Measurements from ENCODE around the gene DAPK2. TPM values are rescaled to one million over a fixed set of nuclear protein-coding genes. Genes with fewer than 3 reads are reported as not detected.

DAPK2 gene
- total RNA-seq, 3 donors from 2014 or later, result 32.0 to 82.0 (median 35.5) TPM

GRCh38 chr15:63864186-63864585 lies 182.1 kb downstream of the DAPK2 start:
- no peak for DNase-seq
- no peak for TF ChIP-seq CTCF (IDR thresholded peaks at IDR 0.05)
- H3K4me3 ChIP-seq, result no peak overlapping the region
- ATAC-seq, result no peak
- H3K4me1 ChIP-seq (ENCODE audit: low read depth), result no peaks in the 10 kb centered on the region
- H3K9me3 ChIP-seq, result no peaks in the 10 kb centered on the region
- intact Hi-C loops (cut with DNase I, micrococcal nuclease), result no loop called here
- H3K36me3 ChIP-seq (ENCODE audit: low read depth), result no peaks in the 10 kb centered on the region

- no peak for ATAC-seq
- no peak for DNase-seq
- H3K4me3 ChIP-seq, result no peak overlapping the region
- TF ChIP-seq CTCF (IDR thresholded peaks at IDR 0.05), result no peak
- H3K9me3 ChIP-seq, result no peaks in the 10 kb centered on the region
- H3K4me1 ChIP-seq (ENCODE audit: low read depth), result no peaks in the 10 kb centered on the region
- intact Hi-C loops (cut with DNase I, micrococcal nuclease), result no loop called here
- no peaks in the 10 kb centered on the region for H3K36me3 ChIP-seq (ENCODE audit: low read depth)
These were observed 184.3 kb downstream of the DAPK2 start for GRCh38 chr15:63861946-63862517.

GRCh38 chr15:63860555-63860954 lies 185.7 kb downstream of the DAPK2 start:
- no peak for ATAC-seq

GRCh38 chr15:63860155-63860554 lies 186.1 kb downstream of the DAPK2 start:
- Histone ChIP-seq H3K4me1 (ENCODE audit: low read depth) (no peaks in the 10 kb centered on the region), H3K4me3 (no peak overlapping the region), H3K36me3 (ENCODE audit: low read depth) (no peaks in the 10 kb centered on the region), H3K9me3 (no peaks in the 10 kb centered on the region)
- ATAC-seq (peak; percentile 70), DNase-seq (peak in 2 of 3 donors; percentile 18 to 56)
- no peak for TF ChIP-seq CTCF (IDR thresholded peaks at IDR 0.05)
- intact Hi-C loops (cut with DNase I, micrococcal nuclease), result no loop called here

More at GRCh38 chr15:63860555-63860954, 185.7 kb downstream of the DAPK2 start:
- no peak for TF ChIP-seq CTCF (IDR thresholded peaks at IDR 0.05)
- no peaks in the 10 kb centered on the region for H3K36me3 ChIP-seq (ENCODE audit: low read depth)
- no peaks in the 10 kb centered on the region for H3K4me1 ChIP-seq (ENCODE audit: low read depth)
- intact Hi-C loops (cut with DNase I, micrococcal nuclease), result no loop called here
- H3K4me3 ChIP-seq, result no peak overlapping the region
- no peak for DNase-seq
- H3K9me3 ChIP-seq, result no peaks in the 10 kb centered on the region

GRCh38 chr15:63858881-63859280 lies 187.4 kb downstream of the DAPK2 start:
- ATAC-seq (peak; percentile 59), DNase-seq (no peak)
- no peaks in the 10 kb centered on the region for H3K4me1 ChIP-seq (ENCODE audit: low read depth)
- intact Hi-C loops (cut with DNase I, micrococcal nuclease), result no loop called here
- H3K4me3 ChIP-seq, result no peak overlapping the region
- H3K36me3 ChIP-seq (ENCODE audit: low read depth), result no peaks in the 10 kb centered on the region
- no peaks in the 10 kb centered on the region for H3K9me3 ChIP-seq
- TF ChIP-seq CTCF (IDR thresholded peaks at IDR 0.05), result no peak

- Histone ChIP-seq H3K36me3 (ENCODE audit: low read depth) (no peaks in the 10 kb centered on the region), H3K4me3 (no peak overlapping the region), H3K4me1 (ENCODE audit: low read depth) (no peaks in the 10 kb centered on the region), H3K9me3 (no peaks in the 10 kb centered on the region)
- no peak for TF ChIP-seq CTCF (IDR thresholded peaks at IDR 0.05)
- no peak for ATAC-seq
- intact Hi-C loops (cut with DNase I, micrococcal nuclease), result no loop called here
- no peak for DNase-seq
These were observed 187.8 kb downstream of the DAPK2 start for GRCh38 chr15:63858448-63858847.

All from mucosa of descending colon (tissue), 3 donors.